Hepatocyte (in vitro differentiated cells): Measurements from ENCODE around the gene PITPNC1.

Experiments
- CTCF ChIP-seq: fragments of 200-600 bp; sonication (generic); IDR thresholded peaks from 2 replicates; pipeline ENCODE4 v1.5.1; 2016; ENCODE audit warnings: antibody characterized with exemption, mild to moderate bottlenecking; ENCODE audit not compliant: poor library complexity
- EZH2 ChIP-seq: fragments of 200-600 bp; sonication (generic); IDR thresholded peaks from 2 replicates; pipeline ENCODE4 v1.6.1; 2016; ENCODE audit warnings: antibody characterized with exemption, mild to moderate bottlenecking, borderline replicate concordance

GRCh38 chr17:67515490-67516083 is 138.5 kb downstream of the PITPNC1 start:
- TF ChIP-seq CTCF (no peak), EZH2 (no peak)
